HEK293 (cell line): ENCODE data around the gene SVOP.
A peak's percentile ranks its signal among the peaks of the same experiment; 100 is the strongest.

Source experiments
- CTCF ChIA-PET: fragments of 350-600 bp; formaldehyde crosslinking; extraction: SDS; loops from one replicate; lab custom pipeline; 2021; ENCODE audit warnings: antibody characterized with exemption; lab: Yijun Ruan, JAX
- POLR2A ChIA-PET: fragments of 300-600 bp; formaldehyde crosslinking; extraction: SDS; loops from one replicate; lab custom pipeline; 2020; ENCODE audit warnings: antibody characterized with exemption, inconsistent platforms; lab: Yijun Ruan, JAX
- H3K27ac ChIP-seq: fragments of 200-500 bp; sonication (Bioruptor generic); 2 replicates; pipeline ENCODE4 v1.5.1; 2014; ENCODE audit warnings: low read depth, low read length, control low read depth, inconsistent platforms; ENCODE audit errors: extremely low read depth
- H3K36me3 ChIP-seq, 2 experiments: fragments of 200-500 bp in 1 of 2; sonication (Bioruptor generic) in 1 of 2; 1 replicate in 1 of 2; 2 replicates in 1 of 2; pipeline ENCODE4 v1.5.1; 2014 to 2017; ENCODE audit warnings: inconsistent platforms in 2 of 2, low read length in 2 of 2; ENCODE audit not compliant: control insufficient read depth in 2 of 2, insufficient read depth in 1 of 2
- H3K4me1 ChIP-seq: fragments of 200-500 bp; sonication (Bioruptor generic); 2 replicates; pipeline ENCODE4 v1.5.1; 2014; ENCODE audit warnings: mild to moderate bottlenecking, low read length, inconsistent platforms; ENCODE audit not compliant: control insufficient read depth, insufficient read depth
- H3K4me3 ChIP-seq: 2 replicates; pipeline ENCODE4 v1.5.1; 2011; ENCODE audit warnings: low read depth, mild to moderate bottlenecking, control low read depth, low read length, moderate library complexity
- H3K9me3 ChIP-seq: fragments of 200-500 bp; sonication (Bioruptor generic); 2 replicates; pipeline ENCODE4 v1.5.1; 2014; ENCODE audit warnings: low read depth, low read length, inconsistent platforms; ENCODE audit not compliant: control insufficient read depth, insufficient read depth
- EGR2 ChIP-seq: fragments of 450-650 bp; formaldehyde crosslinking; IDR thresholded peaks from 2 replicates; pipeline ENCODE4 v1.5.1; 2016; ENCODE audit warnings: low read depth, missing biosample characterization, missing genetic modification characterization
- KLF1 ChIP-seq: fragments of 450-650 bp; formaldehyde crosslinking; IDR thresholded peaks from 2 replicates; pipeline ENCODE4 v1.5.1; 2016; ENCODE audit warnings: missing biosample characterization, missing genetic modification characterization
- SCRT1 ChIP-seq: fragments of 450-650 bp; formaldehyde crosslinking; IDR thresholded peaks from 2 replicates; pipeline ENCODE4 v1.5.1; 2016; ENCODE audit warnings: missing biosample characterization, missing genetic modification characterization, borderline replicate concordance
- SCRT2 ChIP-seq: fragments of 450-650 bp; formaldehyde crosslinking; IDR thresholded peaks from 2 replicates; pipeline ENCODE4 v1.5.1; 2016; ENCODE audit warnings: missing biosample characterization, missing genetic modification characterization
- SP7 ChIP-seq: fragments of 450-650 bp; formaldehyde crosslinking; IDR thresholded peaks from 2 replicates; pipeline ENCODE4 v1.5.1; 2016; ENCODE audit warnings: missing biosample characterization, missing genetic modification characterization
- YY2 ChIP-seq: fragments of 450-650 bp; formaldehyde crosslinking; IDR thresholded peaks from 2 replicates; pipeline ENCODE4 v1.5.1; 2016; ENCODE audit warnings: missing biosample characterization, missing genetic modification characterization
- ZBTB17 ChIP-seq: fragments of 450-650 bp; formaldehyde crosslinking; IDR thresholded peaks from 2 replicates; pipeline ENCODE4 v1.5.1; 2016; ENCODE audit warnings: missing biosample characterization, missing genetic modification characterization
- ZFHX2 ChIP-seq: fragments of 450-650 bp; formaldehyde crosslinking; conservative IDR thresholded peaks from 2 replicates; pipeline ENCODE4 v1.5.1; 2016; ENCODE audit warnings: missing biosample characterization, missing genetic modification characterization
- ZFP41 ChIP-seq: fragments of 450-650 bp; formaldehyde crosslinking; IDR thresholded peaks from 2 replicates; pipeline ENCODE4 v1.5.1; 2016; ENCODE audit warnings: missing biosample characterization, missing genetic modification characterization, borderline replicate concordance
- ZNF121 ChIP-seq: fragments of 450-650 bp; formaldehyde crosslinking; IDR thresholded peaks from 2 replicates; pipeline ENCODE4 v1.5.1; 2016; ENCODE audit warnings: missing biosample characterization, missing genetic modification characterization
- ZNF138 ChIP-seq: fragments of 450-650 bp; formaldehyde crosslinking; IDR thresholded peaks from 2 replicates; pipeline ENCODE4 v1.5.1; 2016; ENCODE audit warnings: missing biosample characterization, missing genetic modification characterization, borderline replicate concordance
- ZNF148 ChIP-seq: fragments of 450-650 bp; formaldehyde crosslinking; IDR thresholded peaks from 2 replicates; pipeline ENCODE4 v1.5.0; 2017; ENCODE audit warnings: missing biosample characterization, missing genetic modification characterization, borderline replicate concordance
- ZNF26 ChIP-seq: fragments of 450-650 bp; formaldehyde crosslinking; IDR thresholded peaks from 2 replicates; pipeline ENCODE4 v1.5.1; 2016; ENCODE audit warnings: missing biosample characterization, missing genetic modification characterization
- ZNF266 ChIP-seq: fragments of 450-650 bp; formaldehyde crosslinking; IDR thresholded peaks from 2 replicates; pipeline ENCODE4 v1.5.1; 2016; ENCODE audit warnings: missing biosample characterization, missing genetic modification characterization, low read depth
- ZNF341 ChIP-seq: fragments of 450-650 bp; formaldehyde crosslinking; IDR thresholded peaks from 2 replicates; pipeline ENCODE4; 2016; ENCODE audit warnings: low read depth, missing biosample characterization, missing genetic modification characterization
- ZNF391 ChIP-seq: fragments of 450-650 bp; formaldehyde crosslinking; IDR thresholded peaks from 2 replicates; pipeline ENCODE4 v1.5.1; 2016; ENCODE audit warnings: low read depth, missing biosample characterization, missing genetic modification characterization, borderline replicate concordance
- ZNF416 ChIP-seq: fragments of 450-650 bp; formaldehyde crosslinking; IDR thresholded peaks from 2 replicates; pipeline ENCODE4 v1.5.1; 2016; ENCODE audit warnings: missing biosample characterization, missing genetic modification characterization
- ZNF426 ChIP-seq: fragments of 450-650 bp; formaldehyde crosslinking; IDR thresholded peaks from 2 replicates; pipeline ENCODE4 v1.5.1; 2017; ENCODE audit warnings: missing biosample characterization, missing genetic modification characterization, mild to moderate bottlenecking, inconsistent platforms, moderate library complexity
- ZNF488 ChIP-seq: fragments of 450-650 bp; formaldehyde crosslinking; IDR thresholded peaks from 2 replicates; pipeline ENCODE4 v1.5.1; 2016; ENCODE audit warnings: missing biosample characterization, missing genetic modification characterization
- ZNF560 ChIP-seq: fragments of 450-650 bp; formaldehyde crosslinking; IDR thresholded peaks from 2 replicates; pipeline ENCODE4 v1.5.1; 2017; ENCODE audit warnings: missing biosample characterization, missing genetic modification characterization, borderline replicate concordance
- ZNF596 ChIP-seq: fragments of 450-650 bp; IDR thresholded peaks from 2 replicates; pipeline ENCODE4 v1.5.0; 2018; ENCODE audit warnings: missing biosample characterization, mild to moderate bottlenecking, missing genetic modification characterization, moderate library complexity
- ZNF621 ChIP-seq: fragments of 450-650 bp; formaldehyde crosslinking; IDR thresholded peaks from 2 replicates; pipeline ENCODE4 v1.5.1; 2017; ENCODE audit warnings: missing biosample characterization, missing genetic modification characterization
- ZNF639 ChIP-seq: fragments of 450-650 bp; formaldehyde crosslinking; IDR thresholded peaks from 2 replicates; pipeline ENCODE4 v1.5.1; 2016; ENCODE audit warnings: missing biosample characterization, missing genetic modification characterization
- ZNF645 ChIP-seq: fragments of 450-650 bp; formaldehyde crosslinking; IDR thresholded peaks from 2 replicates; pipeline ENCODE4; 2016; ENCODE audit warnings: missing biosample characterization, missing genetic modification characterization
- ZNF830 ChIP-seq: fragments of 450-650 bp; IDR thresholded peaks from 2 replicates; pipeline ENCODE4 v1.5.0; 2018; ENCODE audit warnings: missing biosample characterization, missing genetic modification characterization, low read depth, mild to moderate bottlenecking, moderate library complexity
- ZSCAN18 ChIP-seq: fragments of 450-650 bp; formaldehyde crosslinking; IDR thresholded peaks from 2 replicates; pipeline ENCODE4 v1.5.1; 2016; ENCODE audit warnings: missing biosample characterization, missing genetic modification characterization

SVOP gene

GRCh38 chr12:108905725-108906124 lies 115.1 kb downstream of the SVOP start (continued):
- TF ChIP-seq ZNF148 (tag by site-specific recombination) (no peak), KLF1 (tag by site-specific recombination) (no peak), ZNF830 (tag by site-specific recombination) (no peak), ZNF645 (tag by site-specific recombination) (no peak), ZNF488 (tag by site-specific recombination) (no peak), SP7 (no peak), ZBTB17 (no peak), ZNF416 (tag by site-specific recombination) (no peak)

GRCh38 chr12:108899145-108899544 lies 121.7 kb downstream of the SVOP start:
- ChIA-PET CTCF (interaction anchor here (0.7 kb wide), 1 partner anchor 14 kb away, joined by 3 read pairs; no protein-coding TSS in a partner anchor), POLR2A (no interaction called here)
- H3K9me3 ChIP-seq = no peaks in the 10 kb centered on the region
- no peak overlapping the region for H3K27ac ChIP-seq
- H3K36me3 ChIP-seq = no peaks in the 10 kb centered on the region
- H3K4me1 ChIP-seq = no peaks in the 10 kb centered on the region
- H3K4me3 ChIP-seq = no peak overlapping the region
- TF ChIP-seq ZNF121 (tag by site-specific recombination) (no peak), ZNF391 (tag by site-specific recombination) (no peak), ZNF639 (tag by site-specific recombination) (no peak), EGR2 (tag by site-specific recombination) (no peak), ZFP41 (tag by site-specific recombination) (no peak), ZNF560 (no peak), ZSCAN18 (tag by site-specific recombination) (no peak), ZNF596 (tag by site-specific recombination) (no peak), ZNF621 (tag by site-specific recombination) (no peak)
- TF ChIP-seq, all 188 proteins: peak for 0

- Histone ChIP-seq H3K9me3 (no peaks in the 10 kb centered on the region), H3K4me3 (no peak overlapping the region), H3K36me3 (no peaks in the 10 kb centered on the region), H3K27ac (no peak overlapping the region), H3K4me1 (no peaks in the 10 kb centered on the region)
- ChIA-PET CTCF (interaction anchor here (0.8 kb wide), 1 partner anchor 1567 kb away, joined by 4 read pairs; no protein-coding TSS in a partner anchor), POLR2A (no interaction called here)
- no peak for TF ChIP-seq ZFHX2 (tag by site-specific recombination)
- TF ChIP-seq SCRT2 (tag by site-specific recombination) = peak; percentile 92
- TF ChIP-seq ZNF426 (tag by site-specific recombination) = no peak
- no peak for TF ChIP-seq YY2 (tag by site-specific recombination)
- TF ChIP-seq ZNF266 (tag by site-specific recombination) = no peak
- TF ChIP-seq ZNF341 (tag by site-specific recombination) = no peak
- TF ChIP-seq ZNF138 (tag by site-specific recombination) = no peak
- TF ChIP-seq ZFP41 (tag by site-specific recombination) = no peak
- peak; percentile 78; the same call in 1 of the 2 replicates for TF ChIP-seq SCRT1
- TF ChIP-seq ZNF26 (tag by site-specific recombination) = no peak
These were observed 124.1 kb downstream of the SVOP start for GRCh38 chr12:108896817-108897216.
